K562 (cell line): ENCODE results near the gene HMX3. TPM values are rescaled to one million over a fixed set of nuclear protein-coding genes. Genes with fewer than 3 reads are reported as not detected.
A peak's percentile ranks its signal among the peaks of the same experiment; 100 is the strongest.

Source experiments
- TAF1 ChIP-seq: IDR thresholded peaks from 2 replicates; pipeline ENCODE4 v1.6.1; 2011; ENCODE audit warnings: mild to moderate bottlenecking, low read length, moderate library complexity; ENCODE audit not compliant: insufficient read depth, control insufficient read depth, severe bottlenecking; ENCODE audit errors: extremely low read depth
- polyA plus RNA-seq, 8 experiments: library from polyadenylated mRNA; depleted of rRNA in 4 of 8; stranded (reverse) in 5 of 8; unstranded in 3 of 8; fragments of >200 nt; fragmentation: Nextera tagmentation in 2 of 8; fragmentation: Illumina TruSeq in 1 of 8; extraction: Ambion mirVana in 2 of 8; extraction: Trizol in 1 of 8; gene quantifications; 2 replicates each; pipeline versions ENCODE4 v1.2.1 to v1.2.3, GENCODE V29; 2011 to 2014; ENCODE audit warnings: inconsistent platforms in 1 of 8, missing spikeins in 1 of 8
- total RNA-seq, 7 experiments: library from RNA; depleted of rRNA in 6 of 7; stranded (reverse); fragments of >200 nt in 6 of 7; fragmentation: Illumina TruSeq in 2 of 7; extraction: Trizol in 2 of 7; gene quantifications; 2 replicates each; pipeline versions ENCODE4 v1.2.1 to v1.2.3, GENCODE V29; 2011 to 2021; ENCODE audit warnings: low replicate concordance in 1 of 7
- TF ChIP-seq, protein P1 (sequence below): fragments of 450-650 bp; IDR thresholded peaks from 2 replicates; pipeline ENCODE4 v1.6.1; 2016; ENCODE audit warnings: mild to moderate bottlenecking, moderate library complexity
- TF ChIP-seq, protein P2 (sequence below): sonication (generic); formaldehyde crosslinking; IDR thresholded peaks from 2 replicates; pipeline ENCODE4 v1.8.0; 2022; ENCODE audit warnings: missing genetic modification reagents, mild to moderate bottlenecking, borderline replicate concordance
- TF ChIP-seq, protein P3 (sequence below): fragments of 450-650 bp; IDR thresholded peaks from 2 replicates; pipeline ENCODE4 v1.6.1; 2016; ENCODE audit warnings: low read depth

The HMX3 gene
- total and polyA plus RNA-seq, 9 of the 15 experiments (the other 6 are each of a cell fraction or from before 2014, with no cell fraction given) = 0.55 to 43.5 (median 7.4) TPM; not detected in 2

DNA sequence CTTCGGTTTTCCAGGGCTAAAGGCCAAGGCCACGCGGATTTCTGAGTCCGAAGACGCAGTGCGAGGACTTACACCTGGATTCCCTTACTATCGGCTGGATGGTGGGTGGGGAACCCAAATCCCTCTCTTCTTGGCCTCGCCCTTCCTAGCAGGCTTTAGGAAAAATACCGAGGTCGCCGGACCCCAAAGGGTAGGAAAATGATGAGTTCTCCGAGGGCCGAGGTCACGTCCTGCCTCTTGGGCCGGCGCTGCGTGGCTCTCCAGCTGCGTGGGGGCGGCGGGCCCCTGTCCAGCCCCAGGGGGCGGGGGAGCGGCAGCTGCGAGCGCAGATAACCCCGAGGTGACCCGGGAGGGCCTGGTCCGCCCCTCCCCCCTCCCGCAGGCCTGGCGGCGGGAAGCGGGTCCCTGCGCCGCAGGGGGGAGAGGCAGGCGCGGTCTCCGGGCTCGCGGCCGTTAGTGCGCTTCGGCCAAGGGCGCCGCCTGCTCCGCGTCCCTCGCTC is 805 bp upstream of the HMX3 start (continued):
- TF ChIP-seq, protein P1, sequence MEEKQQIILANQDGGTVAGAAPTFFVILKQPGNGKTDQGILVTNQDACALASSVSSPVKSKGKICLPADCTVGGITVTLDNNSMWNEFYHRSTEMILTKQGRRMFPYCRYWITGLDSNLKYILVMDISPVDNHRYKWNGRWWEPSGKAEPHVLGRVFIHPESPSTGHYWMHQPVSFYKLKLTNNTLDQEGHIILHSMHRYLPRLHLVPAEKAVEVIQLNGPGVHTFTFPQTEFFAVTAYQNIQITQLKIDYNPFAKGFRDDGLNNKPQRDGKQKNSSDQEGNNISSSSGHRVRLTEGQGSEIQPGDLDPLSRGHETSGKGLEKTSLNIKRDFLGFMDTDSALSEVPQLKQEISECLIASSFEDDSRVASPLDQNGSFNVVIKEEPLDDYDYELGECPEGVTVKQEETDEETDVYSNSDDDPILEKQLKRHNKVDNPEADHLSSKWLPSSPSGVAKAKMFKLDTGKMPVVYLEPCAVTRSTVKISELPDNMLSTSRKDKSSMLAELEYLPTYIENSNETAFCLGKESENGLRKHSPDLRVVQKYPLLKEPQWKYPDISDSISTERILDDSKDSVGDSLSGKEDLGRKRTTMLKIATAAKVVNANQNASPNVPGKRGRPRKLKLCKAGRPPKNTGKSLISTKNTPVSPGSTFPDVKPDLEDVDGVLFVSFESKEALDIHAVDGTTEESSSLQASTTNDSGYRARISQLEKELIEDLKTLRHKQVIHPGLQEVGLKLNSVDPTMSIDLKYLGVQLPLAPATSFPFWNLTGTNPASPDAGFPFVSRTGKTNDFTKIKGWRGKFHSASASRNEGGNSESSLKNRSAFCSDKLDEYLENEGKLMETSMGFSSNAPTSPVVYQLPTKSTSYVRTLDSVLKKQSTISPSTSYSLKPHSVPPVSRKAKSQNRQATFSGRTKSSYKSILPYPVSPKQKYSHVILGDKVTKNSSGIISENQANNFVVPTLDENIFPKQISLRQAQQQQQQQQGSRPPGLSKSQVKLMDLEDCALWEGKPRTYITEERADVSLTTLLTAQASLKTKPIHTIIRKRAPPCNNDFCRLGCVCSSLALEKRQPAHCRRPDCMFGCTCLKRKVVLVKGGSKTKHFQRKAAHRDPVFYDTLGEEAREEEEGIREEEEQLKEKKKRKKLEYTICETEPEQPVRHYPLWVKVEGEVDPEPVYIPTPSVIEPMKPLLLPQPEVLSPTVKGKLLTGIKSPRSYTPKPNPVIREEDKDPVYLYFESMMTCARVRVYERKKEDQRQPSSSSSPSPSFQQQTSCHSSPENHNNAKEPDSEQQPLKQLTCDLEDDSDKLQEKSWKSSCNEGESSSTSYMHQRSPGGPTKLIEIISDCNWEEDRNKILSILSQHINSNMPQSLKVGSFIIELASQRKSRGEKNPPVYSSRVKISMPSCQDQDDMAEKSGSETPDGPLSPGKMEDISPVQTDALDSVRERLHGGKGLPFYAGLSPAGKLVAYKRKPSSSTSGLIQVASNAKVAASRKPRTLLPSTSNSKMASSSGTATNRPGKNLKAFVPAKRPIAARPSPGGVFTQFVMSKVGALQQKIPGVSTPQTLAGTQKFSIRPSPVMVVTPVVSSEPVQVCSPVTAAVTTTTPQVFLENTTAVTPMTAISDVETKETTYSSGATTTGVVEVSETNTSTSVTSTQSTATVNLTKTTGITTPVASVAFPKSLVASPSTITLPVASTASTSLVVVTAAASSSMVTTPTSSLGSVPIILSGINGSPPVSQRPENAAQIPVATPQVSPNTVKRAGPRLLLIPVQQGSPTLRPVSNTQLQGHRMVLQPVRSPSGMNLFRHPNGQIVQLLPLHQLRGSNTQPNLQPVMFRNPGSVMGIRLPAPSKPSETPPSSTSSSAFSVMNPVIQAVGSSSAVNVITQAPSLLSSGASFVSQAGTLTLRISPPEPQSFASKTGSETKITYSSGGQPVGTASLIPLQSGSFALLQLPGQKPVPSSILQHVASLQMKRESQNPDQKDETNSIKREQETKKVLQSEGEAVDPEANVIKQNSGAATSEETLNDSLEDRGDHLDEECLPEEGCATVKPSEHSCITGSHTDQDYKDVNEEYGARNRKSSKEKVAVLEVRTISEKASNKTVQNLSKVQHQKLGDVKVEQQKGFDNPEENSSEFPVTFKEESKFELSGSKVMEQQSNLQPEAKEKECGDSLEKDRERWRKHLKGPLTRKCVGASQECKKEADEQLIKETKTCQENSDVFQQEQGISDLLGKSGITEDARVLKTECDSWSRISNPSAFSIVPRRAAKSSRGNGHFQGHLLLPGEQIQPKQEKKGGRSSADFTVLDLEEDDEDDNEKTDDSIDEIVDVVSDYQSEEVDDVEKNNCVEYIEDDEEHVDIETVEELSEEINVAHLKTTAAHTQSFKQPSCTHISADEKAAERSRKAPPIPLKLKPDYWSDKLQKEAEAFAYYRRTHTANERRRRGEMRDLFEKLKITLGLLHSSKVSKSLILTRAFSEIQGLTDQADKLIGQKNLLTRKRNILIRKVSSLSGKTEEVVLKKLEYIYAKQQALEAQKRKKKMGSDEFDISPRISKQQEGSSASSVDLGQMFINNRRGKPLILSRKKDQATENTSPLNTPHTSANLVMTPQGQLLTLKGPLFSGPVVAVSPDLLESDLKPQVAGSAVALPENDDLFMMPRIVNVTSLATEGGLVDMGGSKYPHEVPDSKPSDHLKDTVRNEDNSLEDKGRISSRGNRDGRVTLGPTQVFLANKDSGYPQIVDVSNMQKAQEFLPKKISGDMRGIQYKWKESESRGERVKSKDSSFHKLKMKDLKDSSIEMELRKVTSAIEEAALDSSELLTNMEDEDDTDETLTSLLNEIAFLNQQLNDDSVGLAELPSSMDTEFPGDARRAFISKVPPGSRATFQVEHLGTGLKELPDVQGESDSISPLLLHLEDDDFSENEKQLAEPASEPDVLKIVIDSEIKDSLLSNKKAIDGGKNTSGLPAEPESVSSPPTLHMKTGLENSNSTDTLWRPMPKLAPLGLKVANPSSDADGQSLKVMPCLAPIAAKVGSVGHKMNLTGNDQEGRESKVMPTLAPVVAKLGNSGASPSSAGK = peak; percentile 93
- TF ChIP-seq, protein P2, sequence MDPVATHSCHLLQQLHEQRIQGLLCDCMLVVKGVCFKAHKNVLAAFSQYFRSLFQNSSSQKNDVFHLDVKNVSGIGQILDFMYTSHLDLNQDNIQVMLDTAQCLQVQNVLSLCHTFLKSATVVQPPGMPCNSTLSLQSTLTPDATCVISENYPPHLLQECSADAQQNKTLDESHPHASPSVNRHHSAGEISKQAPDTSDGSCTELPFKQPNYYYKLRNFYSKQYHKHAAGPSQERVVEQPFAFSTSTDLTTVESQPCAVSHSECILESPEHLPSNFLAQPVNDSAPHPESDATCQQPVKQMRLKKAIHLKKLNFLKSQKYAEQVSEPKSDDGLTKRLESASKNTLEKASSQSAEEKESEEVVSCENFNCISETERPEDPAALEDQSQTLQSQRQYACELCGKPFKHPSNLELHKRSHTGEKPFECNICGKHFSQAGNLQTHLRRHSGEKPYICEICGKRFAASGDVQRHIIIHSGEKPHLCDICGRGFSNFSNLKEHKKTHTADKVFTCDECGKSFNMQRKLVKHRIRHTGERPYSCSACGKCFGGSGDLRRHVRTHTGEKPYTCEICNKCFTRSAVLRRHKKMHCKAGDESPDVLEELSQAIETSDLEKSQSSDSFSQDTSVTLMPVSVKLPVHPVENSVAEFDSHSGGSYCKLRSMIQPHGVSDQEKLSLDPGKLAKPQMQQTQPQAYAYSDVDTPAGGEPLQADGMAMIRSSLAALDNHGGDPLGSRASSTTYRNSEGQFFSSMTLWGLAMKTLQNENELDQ (CRISPR knock-in tag) = no peak
- no peak for TF ChIP-seq TAF1
- TF ChIP-seq, protein P3, sequence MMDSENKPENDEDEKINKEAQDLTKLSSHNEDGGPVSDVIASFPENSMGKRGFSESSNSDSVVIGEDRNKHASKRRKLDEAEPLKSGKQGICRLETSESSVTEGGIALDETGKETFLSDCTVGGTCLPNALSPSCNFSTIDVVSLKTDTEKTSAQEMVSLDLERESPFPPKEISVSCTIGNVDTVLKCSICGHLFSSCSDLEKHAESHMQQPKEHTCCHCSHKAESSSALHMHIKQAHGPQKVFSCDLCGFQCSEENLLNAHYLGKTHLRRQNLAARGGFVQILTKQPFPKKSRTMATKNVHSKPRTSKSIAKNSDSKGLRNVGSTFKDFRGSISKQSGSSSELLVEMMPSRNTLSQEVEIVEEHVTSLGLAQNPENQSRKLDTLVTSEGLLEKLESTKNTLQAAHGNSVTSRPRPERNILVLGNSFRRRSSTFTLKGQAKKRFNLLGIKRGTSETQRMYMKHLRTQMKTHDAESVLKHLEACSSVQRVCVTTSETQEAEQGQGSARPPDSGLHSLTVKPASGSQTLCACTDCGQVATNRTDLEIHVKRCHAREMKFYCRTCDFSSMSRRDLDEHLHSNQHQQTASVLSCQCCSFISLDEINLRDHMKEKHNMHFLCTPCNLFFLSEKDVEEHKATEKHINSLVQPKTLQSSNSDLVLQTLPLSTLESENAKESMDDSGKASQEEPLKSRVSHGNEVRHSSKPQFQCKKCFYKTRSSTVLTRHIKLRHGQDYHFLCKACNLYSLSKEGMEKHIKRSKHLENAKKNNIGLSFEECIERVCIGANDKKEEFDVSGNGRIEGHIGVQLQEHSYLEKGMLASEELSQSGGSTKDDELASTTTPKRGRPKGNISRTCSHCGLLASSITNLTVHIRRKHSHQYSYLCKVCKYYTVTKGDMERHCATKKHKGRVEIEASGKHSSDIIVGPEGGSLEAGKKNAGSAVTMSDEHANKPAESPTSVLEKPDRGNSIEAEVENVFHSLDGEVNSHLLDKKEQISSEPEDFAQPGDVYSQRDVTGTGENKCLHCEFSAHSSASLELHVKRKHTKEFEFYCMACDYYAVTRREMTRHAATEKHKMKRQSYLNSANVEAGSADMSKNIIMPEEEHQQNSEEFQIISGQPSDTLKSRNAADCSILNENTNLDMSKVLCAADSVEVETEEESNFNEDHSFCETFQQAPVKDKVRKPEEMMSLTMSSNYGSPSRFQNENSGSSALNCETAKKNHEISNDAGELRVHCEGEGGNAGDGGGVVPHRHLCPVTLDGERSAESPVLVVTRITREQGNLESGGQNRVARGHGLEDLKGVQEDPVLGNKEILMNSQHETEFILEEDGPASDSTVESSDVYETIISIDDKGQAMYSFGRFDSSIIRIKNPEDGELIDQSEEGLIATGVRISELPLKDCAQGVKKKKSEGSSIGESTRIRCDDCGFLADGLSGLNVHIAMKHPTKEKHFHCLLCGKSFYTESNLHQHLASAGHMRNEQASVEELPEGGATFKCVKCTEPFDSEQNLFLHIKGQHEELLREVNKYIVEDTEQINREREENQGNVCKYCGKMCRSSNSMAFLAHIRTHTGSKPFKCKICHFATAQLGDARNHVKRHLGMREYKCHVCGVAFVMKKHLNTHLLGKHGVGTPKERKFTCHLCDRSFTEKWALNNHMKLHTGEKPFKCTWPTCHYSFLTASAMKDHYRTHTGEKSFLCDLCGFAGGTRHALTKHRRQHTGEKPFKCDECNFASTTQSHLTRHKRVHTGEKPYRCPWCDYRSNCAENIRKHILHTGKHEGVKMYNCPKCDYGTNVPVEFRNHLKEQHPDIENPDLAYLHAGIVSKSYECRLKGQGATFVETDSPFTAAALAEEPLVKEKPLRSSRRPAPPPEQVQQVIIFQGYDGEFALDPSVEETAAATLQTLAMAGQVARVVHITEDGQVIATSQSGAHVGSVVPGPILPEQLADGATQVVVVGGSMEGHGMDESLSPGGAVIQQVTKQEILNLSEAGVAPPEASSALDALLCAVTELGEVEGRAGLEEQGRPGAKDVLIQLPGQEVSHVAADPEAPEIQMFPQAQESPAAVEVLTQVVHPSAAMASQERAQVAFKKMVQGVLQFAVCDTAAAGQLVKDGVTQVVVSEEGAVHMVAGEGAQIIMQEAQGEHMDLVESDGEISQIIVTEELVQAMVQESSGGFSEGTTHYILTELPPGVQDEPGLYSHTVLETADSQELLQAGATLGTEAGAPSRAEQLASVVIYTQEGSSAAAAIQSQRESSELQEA = no peak
